ENCODE results near the gene DUSP2.

DNA sequence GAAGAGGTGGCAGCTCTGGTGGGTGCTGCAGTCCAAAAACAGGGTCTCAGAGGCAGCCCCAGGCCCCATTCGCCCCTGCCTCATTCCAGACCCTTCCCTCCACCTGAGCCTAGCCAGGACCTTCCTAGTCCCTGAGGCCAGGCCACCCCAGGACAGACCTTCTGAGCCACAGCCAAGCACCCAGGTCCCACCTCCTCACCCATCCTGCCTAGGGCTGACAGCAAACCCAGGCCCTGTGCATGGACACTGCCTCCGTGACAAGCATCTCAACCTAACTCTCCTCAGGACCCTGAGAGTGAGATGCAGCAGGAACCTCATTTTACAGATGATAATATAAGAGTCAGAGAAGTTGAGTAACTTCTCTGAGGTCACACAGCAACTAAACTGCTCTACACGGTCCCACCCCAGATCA lies 44.3 kb downstream of the DUSP2 start:
- TF ChIP-seq, protein P1, sequence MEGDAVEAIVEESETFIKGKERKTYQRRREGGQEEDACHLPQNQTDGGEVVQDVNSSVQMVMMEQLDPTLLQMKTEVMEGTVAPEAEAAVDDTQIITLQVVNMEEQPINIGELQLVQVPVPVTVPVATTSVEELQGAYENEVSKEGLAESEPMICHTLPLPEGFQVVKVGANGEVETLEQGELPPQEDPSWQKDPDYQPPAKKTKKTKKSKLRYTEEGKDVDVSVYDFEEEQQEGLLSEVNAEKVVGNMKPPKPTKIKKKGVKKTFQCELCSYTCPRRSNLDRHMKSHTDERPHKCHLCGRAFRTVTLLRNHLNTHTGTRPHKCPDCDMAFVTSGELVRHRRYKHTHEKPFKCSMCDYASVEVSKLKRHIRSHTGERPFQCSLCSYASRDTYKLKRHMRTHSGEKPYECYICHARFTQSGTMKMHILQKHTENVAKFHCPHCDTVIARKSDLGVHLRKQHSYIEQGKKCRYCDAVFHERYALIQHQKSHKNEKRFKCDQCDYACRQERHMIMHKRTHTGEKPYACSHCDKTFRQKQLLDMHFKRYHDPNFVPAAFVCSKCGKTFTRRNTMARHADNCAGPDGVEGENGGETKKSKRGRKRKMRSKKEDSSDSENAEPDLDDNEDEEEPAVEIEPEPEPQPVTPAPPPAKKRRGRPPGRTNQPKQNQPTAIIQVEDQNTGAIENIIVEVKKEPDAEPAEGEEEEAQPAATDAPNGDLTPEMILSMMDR (IDR thresholded peaks at IDR 0.05), result no peak
- TF ChIP-seq POLR2A (IDR thresholded peaks at IDR 0.05), result no peak
